Suppressor macrophage (primary cell): ENCODE data around the gene FAM117B.

Experiments
- DNase-seq, 4 experiments: peaks; one replicate each; pipeline ENCODE4 v3.0.0-alpha.2; 2020 to 2022
- total RNA-seq, 17 experiments: gene quantifications; one replicate each; lab custom pipeline; 2026; ENCODE audit warnings: mixed read lengths in 6 of 17, inconsistent platforms in 3 of 17; lab: John Stamatoyannopoulos, UW

The FAM117B gene
- total RNA-seq, result 0.17 to 21.4 (median 2.4) reads per million in 17 experiments

DNA sequence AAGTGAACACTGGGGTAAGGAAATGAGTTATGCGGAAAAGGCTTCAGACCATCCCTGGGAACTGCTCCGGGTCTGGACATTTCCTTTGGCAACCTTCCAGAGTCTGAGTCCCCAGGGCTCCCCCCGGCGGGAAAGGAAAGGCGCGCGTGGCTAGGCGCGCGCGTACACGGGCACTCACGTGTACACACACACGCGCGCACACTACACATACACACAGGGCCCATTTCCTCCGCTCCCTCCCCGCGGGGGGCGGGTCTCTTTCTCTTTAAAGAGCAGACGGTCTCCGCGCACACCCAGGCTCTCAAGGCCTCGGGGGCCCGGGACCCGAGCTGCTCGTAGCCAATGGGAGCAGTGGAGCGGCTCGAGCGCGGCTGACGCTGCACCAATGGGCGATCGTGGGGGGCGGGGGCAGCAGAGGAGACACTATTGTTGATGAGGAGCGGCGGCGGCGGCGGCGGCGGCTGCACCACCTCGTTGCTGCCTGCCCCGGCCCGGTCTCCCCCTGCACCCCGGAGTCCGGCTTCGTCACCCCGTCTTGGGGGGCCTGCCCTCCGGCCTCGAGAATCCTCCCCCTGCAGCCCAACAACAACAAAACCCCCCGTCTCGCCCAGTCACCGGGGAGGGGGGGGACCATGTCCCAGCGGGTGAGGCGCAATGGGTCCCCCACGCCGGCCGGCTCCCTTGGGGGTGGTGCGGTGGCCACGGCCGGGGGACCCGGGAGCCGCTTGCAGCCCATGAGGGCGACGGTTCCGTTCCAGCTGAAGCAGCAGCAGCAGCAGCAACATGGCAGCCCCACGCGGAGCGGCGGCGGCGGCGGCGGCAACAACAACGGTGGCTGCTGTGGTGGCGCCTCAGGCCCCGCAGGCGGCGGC is at the start of gene FAM117B:
Gene FAM117B, plus strand, starts transcription at position 414 of the 872 bp plus-strand sequence. Its CDS starts 219 bp downstream, at position 633.
- DNase-seq, result peak; percentile 97 to 99 (median 98)

DNA sequence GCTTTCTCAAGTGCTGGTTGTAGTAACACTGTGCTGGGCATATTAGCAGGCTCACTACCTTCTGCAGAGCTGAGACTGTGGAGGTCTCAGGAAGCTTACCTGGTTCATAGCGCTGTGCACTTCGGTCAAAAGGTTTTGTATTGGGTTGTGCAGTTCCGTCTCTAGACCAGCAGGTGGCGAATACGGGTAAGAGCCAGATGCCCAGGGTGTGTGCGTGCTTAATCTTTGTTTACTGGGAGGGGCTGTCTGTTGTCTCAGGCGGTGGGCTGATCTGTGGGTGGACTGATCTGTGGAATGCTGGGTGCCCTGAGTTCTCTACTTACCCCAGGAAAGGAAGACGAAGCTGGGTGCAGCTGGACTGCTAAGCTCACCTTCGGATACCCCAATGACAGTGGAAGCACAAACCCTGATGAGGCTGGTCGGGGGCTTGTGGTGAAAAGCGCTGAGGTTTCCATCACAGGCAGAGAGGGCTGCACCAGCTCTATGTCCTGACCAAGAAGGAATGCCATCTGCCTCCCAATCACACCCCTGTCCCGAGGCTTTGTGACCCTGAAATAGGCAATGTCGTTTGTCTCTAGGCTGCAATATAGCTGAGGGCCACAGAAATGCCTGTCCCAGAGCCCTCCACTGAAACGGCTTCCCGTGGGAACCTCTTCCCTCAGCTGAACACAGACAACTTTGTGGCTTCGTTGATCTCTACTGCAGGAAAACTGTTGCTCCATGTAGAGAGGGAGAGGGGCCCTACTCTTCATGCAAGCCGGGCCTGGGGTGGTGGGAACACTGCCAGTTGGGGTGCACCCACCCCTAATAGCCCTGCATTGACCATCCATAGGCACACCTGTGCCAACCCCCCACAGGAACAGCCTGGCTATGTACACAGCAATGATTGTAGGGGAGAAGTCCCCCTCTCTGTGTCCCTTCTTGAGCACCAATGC is 45.9 kb upstream of the FAM117B start:
- peak; percentile 67 to 90 (median 83) for DNase-seq

DNA sequence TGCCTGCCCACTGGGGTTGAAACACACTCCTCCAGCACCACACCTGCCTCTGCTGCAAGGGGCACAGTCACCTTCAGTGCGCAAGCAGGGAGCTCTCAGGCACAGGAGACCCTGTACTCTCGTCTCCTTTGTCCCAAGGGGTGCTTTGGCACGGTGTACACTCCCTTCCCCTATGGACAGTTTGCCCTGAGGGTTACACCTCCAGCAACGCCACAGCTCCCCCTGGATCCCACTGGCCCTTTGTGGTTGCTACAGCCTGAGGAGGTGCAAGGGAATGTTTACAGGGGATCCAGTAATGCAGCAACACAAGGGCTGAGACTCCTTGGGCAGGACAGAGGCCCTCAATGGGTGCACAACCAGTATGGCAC is 45.2 kb upstream of the FAM117B start:
- DNase-seq, result no peak

DNA sequence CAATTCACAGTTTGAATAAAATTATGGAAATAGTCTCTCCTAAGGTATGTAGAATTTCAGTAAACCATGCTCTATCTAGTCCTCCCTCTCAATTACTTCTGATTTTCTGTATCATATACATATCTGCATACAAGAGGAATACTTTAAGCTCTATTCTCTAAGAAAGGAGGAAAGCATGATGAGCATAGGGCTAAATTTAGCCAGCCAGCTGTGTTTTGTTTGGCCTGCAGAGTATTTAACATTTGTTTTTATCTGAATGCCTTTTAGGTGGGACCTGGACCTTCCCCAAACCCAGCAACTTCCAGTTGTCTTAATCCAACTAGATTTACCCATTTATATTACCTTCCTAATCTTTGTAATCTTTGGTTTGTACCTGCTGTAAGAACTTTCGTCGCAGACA is 42.2 kb upstream of the FAM117B start:
- DNase-seq, result no peak

DNA sequence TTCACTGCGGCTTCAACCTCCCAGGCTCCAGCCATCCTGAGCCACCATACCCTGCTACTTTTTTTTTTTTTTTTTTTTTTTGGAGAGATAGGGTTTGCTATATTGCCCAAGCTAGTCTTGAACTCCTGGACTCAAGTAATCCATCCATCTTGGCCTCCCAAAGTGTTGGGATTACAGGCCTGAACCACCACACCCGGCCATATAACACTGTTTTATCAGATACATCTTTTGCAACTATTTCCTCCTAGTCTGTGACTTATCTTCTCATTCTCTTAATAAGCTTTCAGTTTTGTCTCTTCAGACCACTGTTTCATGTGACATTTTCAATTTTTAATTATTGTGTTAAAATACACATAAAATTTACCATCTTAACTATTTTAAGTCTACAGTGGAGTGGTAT is 35.7 kb upstream of the FAM117B start:
- DNase-seq, result no peak

DNA sequence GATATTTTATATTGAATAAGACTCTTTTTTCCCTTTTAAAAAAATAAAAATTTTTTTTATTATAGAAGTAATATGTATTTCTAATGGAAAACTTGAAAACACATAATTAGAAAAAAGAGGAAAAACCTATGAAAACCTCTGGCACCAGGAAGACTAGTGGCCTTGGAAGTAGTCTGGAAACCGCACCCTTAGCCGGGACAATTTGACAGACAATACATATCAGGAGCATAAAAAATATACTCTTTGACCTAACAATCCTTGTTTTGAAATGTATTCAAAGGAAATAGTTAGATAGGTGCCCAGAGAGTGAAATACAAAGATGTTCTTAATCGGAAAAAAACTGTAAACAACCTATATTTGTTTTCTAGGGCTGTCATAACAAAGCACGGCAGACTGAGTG is 34.9 kb upstream of the FAM117B start:
- DNase-seq, result no peak

DNA sequence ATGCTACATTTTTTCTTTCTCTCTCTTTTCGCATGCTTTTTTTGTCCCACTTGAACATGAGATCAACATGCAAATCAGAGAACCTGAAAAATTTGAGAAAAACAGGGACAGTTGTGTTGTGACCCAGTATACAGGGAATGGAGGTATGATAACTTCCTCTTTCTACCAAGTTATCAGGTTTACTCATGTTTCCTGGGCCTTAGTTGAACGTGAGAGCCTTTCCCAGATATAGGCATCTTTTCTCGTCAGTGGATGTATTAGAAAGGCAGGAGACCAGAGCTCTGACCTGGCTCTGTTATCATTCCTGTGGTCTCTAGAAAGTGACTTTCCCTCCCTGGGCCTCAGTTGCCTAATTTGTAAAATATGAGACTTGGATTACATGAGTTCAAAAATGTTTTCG is 30.1 kb upstream of the FAM117B start:
- no peak for DNase-seq

DNA sequence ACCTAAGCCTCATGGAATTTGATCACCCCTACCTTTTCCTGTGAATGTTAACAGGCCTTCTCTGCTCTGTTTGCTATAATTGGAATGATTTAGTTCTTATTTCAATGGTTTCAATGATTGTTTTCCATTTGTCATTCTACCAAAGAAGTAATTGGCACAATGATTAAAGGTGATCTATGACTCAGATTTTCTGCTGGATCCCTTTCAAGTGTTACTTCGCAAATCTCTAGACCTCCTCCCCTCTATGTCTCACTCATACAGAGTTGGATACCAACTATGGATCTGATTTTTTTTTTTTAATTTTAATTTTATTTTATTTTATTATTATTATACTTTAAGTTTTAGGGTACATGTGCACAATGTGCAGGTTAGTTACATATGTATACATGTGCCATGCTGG is 29.6 kb upstream of the FAM117B start:
- no peak for DNase-seq

DNA sequence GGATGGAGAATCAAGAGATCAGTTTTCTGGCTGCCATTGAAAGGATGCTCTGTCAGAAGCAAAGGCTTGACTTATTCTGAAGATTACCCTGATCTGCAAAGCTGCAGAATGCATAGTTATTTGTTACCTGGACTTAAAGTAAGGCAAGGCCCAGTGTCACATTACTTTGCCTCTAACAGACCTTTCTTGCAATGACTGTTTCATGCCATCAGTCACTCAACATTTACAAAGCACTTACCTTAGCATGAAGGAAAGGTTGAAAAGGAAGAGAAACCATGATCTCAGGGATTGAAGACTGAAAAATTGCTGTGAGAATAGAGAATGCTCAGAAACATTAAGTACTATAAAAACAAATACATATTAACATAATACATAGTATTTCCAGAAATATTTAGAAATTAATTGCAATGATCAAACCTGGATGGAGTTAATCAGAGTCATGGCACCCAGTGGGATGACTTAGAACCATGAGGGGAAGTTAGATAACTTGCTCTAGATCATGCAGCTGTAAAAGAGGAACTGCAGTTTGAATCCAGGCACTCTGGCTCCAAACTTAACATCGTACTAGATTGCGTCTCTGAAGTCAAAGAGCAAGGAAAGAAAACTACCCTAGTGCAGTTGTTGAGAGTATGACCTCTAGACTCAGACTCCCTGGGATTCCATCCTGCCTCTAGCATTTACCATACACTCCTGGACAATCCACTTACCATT is 26.5 kb upstream of the FAM117B start:
- peak; percentile 72 to 88 (median 80) for DNase-seq

DNA sequence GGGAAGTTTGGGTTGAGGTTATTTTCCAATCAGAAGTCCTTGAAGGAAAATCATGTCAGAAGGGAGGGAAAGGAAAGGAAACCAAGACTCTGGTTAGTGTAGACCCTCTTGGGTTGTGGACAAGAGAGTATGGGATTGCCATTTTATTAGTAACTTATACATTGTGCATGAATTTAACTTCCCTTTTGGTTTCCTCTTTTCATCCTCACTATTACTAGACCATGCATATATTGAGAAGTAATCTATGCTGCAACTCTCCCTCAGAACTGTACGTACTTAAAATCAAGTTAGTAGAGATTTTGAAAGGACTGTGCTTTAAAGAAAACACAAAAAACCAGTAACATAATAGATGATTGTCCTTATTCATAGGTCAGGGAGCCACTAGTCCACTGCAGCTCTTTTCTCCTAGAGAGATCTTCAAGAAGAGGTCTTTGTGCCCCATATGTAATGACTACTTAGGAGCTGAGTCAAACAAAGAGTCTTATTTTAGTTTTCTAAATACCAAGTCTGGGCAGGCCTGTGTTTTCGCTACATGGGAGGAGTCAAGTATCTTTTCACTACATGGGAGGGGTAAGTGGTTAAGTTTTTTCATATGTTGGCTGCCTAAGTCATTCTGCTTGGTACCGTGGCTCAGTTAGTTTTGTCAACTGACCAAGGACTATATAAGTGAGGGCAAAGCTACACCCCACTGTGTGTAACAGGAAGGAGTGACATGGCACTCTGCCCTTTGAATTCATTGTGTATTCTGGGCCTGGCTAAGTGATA is 25.2 kb upstream of the FAM117B start:
- DNase-seq, result peak; percentile 14 to 82 (median 48)

DNA sequence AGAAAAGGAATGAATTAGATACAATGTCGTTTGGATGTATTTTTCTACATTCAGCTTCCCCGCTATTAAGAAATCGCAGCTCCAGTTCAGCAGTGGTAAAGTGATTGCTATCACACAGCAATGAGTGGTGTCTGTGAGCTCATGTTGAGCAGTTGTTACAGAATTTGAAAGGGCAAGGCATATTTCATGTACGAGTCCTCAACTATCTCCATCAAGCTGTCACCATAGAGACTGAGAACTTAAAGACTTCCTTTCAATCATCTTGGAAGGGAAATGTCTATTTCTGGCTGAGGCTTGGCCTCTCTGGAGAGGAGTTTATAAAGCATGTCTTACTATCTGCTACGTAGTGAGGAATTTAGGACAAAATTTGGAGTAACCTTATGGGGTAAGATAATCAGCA is 24.4 kb upstream of the FAM117B start:
- DNase-seq, result peak in 1 of 4 experiments; percentile 25

DNA sequence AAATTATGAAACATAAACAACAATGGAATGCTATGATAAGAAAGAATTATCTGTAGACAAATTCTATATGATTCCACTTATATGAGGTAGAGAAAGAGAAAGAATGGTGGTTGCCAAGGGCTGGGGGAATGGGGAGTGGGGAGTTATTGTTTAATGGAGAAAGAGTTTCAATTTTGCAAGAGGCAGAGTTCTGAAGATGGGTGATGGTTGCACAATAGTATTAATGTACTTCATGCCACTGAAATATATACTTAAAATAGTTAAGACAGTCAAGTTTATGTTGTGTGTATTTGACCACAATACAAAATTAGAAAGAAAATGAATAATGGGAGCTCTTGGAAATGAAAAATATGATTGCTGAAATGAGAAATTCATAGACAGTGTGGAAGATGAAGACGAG is 22.6 kb upstream of the FAM117B start:
- no peak for DNase-seq

DNA sequence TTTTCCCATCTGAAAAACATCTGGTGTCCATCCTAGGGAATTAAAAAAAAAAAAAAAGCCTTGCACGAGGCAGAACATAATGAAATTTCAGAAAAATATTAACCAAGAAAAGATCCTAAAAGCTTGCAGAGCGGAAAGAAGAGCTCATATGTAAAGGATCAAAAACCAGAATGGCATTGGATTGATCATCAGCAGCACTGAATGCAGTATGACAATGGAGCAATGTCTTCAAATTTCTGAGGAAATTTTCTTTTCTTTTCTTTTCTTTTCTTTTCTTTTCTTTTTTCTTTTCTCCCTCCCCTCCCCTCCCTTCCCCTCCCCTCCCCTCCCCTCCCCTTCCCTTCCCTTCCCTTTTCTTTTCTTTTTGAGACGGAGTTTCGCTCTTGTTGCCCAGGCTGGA is 21.3 kb upstream of the FAM117B start:
- no peak for DNase-seq

DNA sequence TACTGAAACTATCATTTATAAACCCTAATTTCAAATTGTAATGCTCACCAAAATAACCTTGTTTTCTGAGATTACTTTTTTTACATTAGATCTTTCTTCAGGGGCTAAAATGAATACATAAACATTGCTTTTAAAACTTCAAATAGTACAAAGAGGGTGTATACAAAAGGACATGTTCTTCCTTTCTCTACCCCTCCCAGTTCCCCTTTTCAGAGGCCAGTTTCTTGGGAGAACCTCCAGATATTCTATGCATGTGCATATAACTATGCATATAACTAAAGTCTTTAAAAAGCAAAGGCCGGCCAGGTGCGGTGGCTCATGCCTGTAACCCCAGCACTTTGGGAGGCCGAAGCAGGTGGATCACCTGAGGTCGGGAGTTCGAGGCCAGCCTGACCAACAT is 10.6 kb upstream of the FAM117B start:
- peak in 3 of 4 experiments; percentile 37 to 62 (median 48) for DNase-seq

DNA sequence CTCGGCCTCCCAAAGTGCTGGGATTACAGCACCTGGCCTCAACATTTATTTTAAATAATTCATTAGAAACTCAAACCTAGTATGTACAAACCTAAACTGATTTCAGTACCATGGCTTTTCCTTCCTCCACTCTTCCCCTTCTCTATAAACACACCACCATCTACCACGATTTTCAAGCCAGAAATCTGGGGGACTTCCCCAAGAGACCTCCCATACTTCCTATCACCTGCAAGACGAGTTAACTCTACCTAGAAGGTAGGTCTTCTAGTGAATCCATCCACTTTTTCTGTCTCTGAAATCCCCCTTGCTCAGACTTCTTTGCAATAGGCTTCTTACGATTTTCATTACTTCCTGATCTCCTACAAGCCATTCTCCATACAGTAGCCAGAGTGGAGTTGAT is 7.7 kb upstream of the FAM117B start:
- DNase-seq, result no peak

DNA sequence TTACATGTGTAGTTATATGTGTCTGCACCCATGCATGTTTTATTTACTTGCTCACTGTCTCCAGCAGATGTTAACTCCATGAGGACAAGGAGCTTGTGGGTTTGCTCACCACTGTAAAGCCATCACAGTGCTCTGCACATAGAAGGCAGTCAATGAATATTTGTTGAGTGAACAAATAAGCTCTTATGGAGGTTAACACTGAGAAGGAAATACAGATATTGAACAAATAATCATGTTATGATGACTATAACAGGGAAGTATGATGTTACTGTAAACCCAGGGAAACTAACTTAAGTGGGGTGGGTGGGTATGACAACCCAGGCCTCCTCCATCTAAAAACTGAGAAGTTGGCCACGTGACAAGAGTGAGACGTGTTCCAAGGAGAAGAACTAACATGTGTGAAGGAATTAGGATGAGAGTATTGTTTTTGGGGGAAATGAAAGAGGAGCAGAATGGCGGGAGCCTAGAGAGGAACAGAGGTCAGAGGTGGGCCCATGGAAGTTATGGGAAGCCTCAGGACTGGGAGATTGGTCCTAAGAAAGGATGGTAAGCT is 6.0 kb upstream of the FAM117B start:
- DNase-seq, result peak; percentile 49 to 71 (median 63)

DNA sequence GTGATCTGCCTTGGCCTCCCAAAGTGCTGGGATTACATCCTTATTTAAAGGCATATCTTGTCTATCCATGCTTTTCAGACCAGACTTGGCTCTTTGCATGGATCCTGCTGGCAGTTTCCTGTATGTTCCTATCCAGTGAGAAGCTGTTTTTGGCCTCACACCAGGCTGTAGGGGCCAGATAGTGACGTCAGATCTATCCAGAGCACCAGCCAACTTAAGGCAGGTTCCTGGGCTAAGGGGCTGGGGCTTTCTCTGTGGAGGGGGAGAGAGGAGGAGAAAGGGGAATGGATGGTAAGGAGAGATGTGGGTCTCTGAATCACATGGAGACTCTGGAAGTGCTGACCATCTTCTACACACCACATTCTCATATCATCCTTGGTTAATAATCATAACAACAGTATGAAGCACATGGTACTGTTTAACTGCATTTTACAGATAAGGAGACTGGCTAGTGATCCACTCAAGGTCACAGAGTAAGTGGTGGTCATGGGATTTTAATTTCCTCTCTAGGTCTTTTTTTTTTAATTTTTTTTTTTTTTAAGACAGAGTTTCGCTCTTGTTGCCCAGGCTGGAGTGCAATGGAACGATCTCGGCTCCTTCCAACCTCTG is 2.0 kb upstream of the FAM117B start:
- DNase-seq, result no peak

DNA sequence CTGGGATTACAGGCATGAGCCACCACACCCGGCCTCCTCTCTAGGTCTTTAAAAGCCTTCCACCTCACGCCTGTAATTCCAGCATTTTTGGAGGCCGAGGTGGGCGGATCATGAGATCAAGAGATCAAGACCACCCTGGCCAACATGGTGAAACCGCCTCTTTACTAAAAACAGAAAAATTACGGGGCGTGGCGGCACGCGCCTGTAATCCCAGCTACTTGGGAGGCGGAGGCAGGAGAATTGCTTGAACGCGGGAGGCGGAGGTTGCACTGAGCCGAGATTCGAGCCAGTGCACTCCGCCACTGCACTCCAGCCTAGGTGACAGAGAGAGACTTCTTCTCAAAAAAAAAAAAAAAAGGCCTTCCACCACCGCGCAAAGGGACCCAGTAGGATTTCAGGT is 1.3 kb upstream of the FAM117B start:
- DNase-seq, result no peak

DNA sequence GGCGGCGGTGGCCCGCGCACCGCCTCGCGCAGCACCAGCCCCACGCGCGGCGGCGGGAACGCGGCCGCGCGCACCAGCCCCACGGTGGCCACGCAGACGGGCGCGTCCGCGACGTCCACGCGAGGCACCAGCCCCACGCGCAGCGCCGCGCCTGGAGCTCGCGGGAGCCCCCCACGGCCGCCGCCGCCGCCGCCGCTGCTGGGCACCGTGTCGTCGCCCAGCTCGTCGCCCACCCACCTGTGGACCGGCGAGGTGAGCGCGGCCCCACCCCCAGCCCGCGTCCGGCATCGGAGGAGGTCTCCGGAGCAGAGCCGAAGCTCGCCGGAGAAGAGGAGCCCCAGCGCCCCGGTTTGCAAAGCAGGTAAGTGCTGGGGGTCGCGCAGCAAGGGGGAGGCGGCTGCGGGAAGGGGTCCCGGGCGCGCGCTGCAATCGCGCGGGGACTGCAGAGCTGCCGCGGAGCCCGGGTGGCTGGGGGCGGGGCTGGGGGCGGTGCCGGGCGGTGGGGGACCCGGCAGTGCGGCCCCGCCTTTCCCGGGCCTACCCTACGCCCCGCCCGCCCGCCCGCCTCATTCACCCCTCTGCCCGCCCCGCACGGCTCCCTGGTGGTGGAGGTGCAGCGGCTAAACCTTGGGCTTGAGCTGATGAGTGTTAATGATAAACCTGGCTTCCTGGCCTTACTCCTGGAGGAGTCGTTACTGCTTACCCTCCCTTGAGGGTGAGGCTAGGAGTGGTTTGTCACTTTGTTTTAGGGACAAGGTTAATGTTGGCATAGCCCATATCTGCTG is 851 bp downstream of the FAM117B start:
- peak; percentile 63 to 91 (median 81) for DNase-seq

DNA sequence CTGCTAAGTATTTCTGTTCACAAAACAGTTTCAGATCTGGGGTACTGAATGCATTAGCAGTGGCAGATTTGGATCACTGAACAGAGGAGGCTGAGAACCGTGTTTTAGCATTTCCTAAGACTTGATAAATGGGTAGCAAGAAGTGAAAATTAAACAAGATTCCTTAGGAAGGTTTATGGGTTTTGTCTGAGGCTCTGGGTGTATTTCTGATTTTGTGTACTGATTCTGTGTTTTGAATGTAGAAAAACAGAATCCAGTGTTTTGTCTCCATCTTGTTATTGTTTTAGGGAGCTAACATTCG is 1.4 kb downstream of the FAM117B start:
- no peak for DNase-seq

DNA sequence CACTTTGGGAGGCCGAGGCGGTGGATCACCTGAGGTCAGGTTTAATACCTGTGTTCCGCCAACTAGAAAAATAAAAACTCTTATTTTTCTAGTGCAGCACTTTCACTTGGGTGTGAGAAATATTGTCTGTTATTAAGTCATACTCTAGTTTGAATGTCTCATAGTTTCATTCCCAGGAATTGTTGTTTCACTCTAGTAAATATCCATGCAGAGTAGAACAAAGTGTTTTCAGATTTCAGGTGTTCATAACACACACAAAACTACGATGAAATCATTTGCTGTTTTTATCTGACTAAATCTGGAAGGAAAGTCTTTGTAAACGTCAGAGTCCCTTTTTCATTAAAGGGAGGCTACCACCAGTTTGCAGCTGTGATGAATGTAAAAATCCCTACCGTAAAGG is 4.0 kb downstream of the FAM117B start:
- no peak for DNase-seq
